CD4-positive, alpha-beta T cell treated with Interleukin-1 beta for 1 hour (primary cell): ENCODE data around the gene METAP1.
"Not testable (repeated sequence)": the region's sequence is repeated elsewhere in the genome, so short reads cannot be mapped to it uniquely, and the experiment has no call there.

Source experiments
- DNase-seq, 2 donors: peaks; one replicate each; pipeline ENCODE4 v3.0.0-alpha.2; 2020 to 2022

METAP1 gene

GRCh38 chr4:99061048-99061700 is 65.7 kb downstream of the METAP1 start:
- DNase-seq: no peak

- DNase-seq: no peak
These were observed 66.6 kb downstream of the METAP1 start for GRCh38 chr4:99062120-99062519.

- not testable (repeated sequence) for DNase-seq
These were observed 70.0 kb downstream of the METAP1 start for GRCh38 chr4:99065521-99065920.

- no peak for DNase-seq
These were observed 72.1 kb downstream of the METAP1 start for GRCh38 chr4:99067617-99068016.

GRCh38 chr4:99071159-99071558 is 75.6 kb downstream of the METAP1 start:
- no peak for DNase-seq

GRCh38 chr4:99074816-99075215 is 79.3 kb downstream of the METAP1 start:
- DNase-seq: no peak

- no peak for DNase-seq
These were observed 80.9 kb downstream of the METAP1 start for GRCh38 chr4:99076292-99076976.

- DNase-seq: no peak
These were observed 81.7 kb downstream of the METAP1 start for GRCh38 chr4:99077177-99077576.

- no peak for DNase-seq
These were observed 82.8 kb downstream of the METAP1 start for GRCh38 chr4:99078336-99078735.

GRCh38 chr4:99078931-99079624 is 83.6 kb downstream of the METAP1 start:
- no peak for DNase-seq

GRCh38 chr4:99079625-99080295 is 84.2 kb downstream of the METAP1 start:
- DNase-seq: no peak

- DNase-seq: not testable (repeated sequence)
These were observed 85.3 kb downstream of the METAP1 start for GRCh38 chr4:99080869-99081268.

- no peak for DNase-seq
These were observed 86.7 kb downstream of the METAP1 start for GRCh38 chr4:99082192-99082591.

GRCh38 chr4:99084595-99084994 is 89.1 kb downstream of the METAP1 start:
- no peak for DNase-seq

- peak in 1 of 2 donors; percentile 7 for DNase-seq
These were observed 92.5 kb downstream of the METAP1 start for GRCh38 chr4:99088023-99088449.

- peak; percentile 86 to 87 for DNase-seq
These were observed 93.2 kb downstream of the METAP1 start, which contains the start of gene ADH5 for GRCh38 chr4:99088481-99089365. Gene ADH5 (minus strand): TSS chr4:99088788. CDS start chr4:99088700, 88 bp downstream.

GRCh38 chr4:99090481-99091215 is 95.1 kb downstream of the METAP1 start:
- DNase-seq: no peak

- DNase-seq: no peak
These were observed 95.7 kb downstream of the METAP1 start for GRCh38 chr4:99091216-99091575.

GRCh38 chr4:99091841-99092240 is 96.3 kb downstream of the METAP1 start:
- DNase-seq: not testable (repeated sequence)

GRCh38 chr4:99099311-99099710 is 103.8 kb downstream of the METAP1 start:
- no peak for DNase-seq

- not testable (repeated sequence) for DNase-seq
These were observed 104.3 kb downstream of the METAP1 start for GRCh38 chr4:99099814-99100213.

GRCh38 chr4:99100876-99101275 is 105.4 kb downstream of the METAP1 start:
- no peak for DNase-seq
